AG20443 (cell line): ENCODE results near the gene ANKRD13B.
A peak's percentile ranks its signal among the peaks of the same experiment; 100 is the strongest.

ENCODE experiments used
- DNase-seq: peaks from one replicate; pipeline ENCODE4 v3.0.0; 2012; ENCODE audit warnings: low spot score, mixed read lengths

ANKRD13B gene

GRCh38 chr17:29616300-29617048 lies 23.5 kb downstream of the ANKRD13B start:
- no peak for DNase-seq

DNA sequence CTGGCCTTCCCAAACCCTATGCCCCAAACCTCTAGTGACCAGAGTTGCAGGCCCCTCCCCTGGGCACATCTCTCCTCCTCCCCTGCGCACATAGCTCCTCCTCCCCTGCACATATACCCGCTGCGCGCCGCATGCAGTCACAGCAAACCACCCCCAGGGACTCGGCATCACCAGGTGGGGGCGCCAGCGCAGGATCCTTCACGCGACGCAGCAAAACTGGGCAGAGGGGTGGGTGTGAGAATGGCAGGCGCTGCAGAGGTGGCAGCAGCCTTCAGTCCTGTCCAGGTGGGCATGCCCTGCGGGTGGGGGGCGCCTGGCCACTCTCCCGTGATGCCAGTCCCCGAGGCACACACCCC lies 24.2 kb downstream of the ANKRD13B start:
- peak; percentile 69 for DNase-seq

- peak; percentile 74 for DNase-seq
Observed at GRCh38 chr17:29617481-29618271, 24.7 kb downstream of the ANKRD13B start.

DNA sequence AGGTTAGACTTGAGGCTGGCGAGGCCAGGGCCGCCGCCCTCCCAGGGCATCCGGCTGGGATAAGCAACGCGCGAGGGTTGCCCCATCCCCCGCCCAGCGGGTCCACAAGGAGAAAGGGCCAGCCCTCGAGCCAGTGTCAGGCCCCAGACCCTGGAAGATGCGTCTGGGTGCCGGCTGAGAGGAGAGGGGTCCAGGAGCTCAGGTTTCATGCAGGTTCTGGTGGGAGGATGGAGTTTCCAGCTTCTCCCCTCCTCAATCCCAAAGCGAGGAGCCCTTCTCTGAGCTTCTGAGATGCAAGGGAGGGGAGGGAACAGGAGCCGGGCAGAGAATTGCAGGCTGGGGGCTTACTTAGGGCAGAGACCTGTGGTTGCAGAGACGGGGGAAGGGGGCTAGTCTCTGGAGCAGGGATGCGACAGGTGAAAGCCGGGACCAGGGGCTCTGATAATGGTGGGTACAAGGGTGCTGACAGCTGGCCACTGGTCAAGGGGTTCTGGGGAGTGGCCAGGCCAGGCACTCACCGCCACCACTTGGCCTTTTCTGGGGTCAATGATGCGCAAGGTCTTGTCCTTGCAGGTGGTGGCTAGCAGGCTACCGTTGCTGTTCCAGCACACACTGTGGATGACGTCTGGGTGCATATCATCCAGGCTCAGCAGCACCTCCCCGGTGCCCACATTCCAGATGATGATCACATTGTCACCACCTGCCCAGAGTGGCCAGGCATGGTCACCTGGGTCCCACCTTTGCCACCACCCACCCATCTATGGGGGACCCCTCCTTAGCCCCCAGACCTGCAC lies 25.5 kb downstream of the ANKRD13B start:
- DNase-seq: no peak

DNA sequence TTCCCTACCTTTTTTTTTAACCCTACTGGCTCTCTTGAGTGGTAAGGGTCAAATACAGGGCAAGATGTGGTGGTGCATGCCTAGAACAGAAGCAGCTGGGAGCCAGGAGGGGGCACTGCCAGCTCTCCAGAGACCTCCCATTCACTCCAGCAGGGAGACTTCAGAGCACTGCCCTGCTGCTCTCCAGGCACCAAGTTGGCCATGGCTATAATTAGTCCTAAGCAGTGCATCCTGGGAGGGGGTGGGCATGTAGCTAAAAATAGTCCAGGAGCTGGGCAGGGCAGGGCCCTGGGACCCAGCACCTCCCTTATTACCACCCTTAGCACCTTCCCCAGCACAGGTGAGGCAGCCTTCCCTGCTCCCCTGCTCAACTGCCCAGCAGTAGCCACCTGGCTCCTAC lies 26.3 kb downstream of the ANKRD13B start:
- peak; percentile 28 for DNase-seq

GRCh38 chr17:29620271-29620670 lies 27.3 kb downstream of the ANKRD13B start:
- DNase-seq: peak; percentile 26

- DNase-seq: no peak
Observed at GRCh38 chr17:29620779-29621500, 28.0 kb downstream of the ANKRD13B start.

DNA sequence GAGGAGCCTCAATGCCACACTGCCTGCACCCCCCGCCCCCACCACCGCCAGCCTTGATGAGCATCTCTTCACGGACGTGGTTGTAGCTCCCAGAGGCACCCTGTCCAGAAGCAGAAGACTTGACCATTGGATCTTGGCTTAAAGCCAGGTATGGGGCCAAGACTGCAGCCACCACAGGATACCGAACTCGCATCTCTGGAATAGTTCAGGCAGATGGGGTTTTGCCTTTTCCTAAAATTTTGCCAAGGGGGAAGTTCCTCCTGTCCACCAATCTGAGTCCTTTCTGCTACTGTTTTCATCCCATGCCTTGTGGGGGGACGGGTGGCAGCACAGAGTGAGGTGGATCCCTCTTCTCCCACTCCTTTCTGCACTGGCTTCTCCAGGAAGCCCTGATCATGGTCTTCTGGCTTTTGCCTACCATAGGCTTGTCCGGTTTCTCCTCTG lies 28.8 kb downstream of the ANKRD13B start:
- DNase-seq: peak; percentile 25

- peak; percentile 86 for DNase-seq
Observed at GRCh38 chr17:29622337-29623282, 29.7 kb downstream of the ANKRD13B start, which contains the start of gene CORO6. Gene CORO6 (minus strand): TSS chr17:29622912. CDS start chr17:29621421, 1,491 bp downstream.

GRCh38 chr17:29623283-29623647 lies 30.3 kb downstream of the ANKRD13B start:
- no peak for DNase-seq

DNA sequence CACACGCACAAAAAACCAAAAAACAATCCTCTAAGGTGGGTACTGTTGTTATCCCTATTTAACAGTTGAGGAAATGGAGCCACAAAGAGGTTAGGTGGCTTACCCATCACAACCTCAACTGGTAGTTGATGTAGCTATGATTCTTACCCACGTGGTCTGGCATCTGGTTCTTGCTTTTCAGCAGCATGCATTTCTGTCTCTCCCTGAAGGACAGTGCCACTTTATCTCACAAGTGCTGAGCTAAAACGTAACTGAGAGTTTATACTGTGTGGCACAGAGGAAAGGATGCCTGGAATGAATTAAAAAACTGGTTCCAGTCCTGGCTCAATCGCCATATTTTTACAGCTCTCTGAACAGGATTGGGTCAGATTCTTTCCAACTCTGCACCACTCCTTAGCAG lies 31.7 kb downstream of the ANKRD13B start:
- no peak for DNase-seq

GRCh38 chr17:29625037-29625750 lies 32.3 kb downstream of the ANKRD13B start:
- peak; percentile 79 for DNase-seq

DNA sequence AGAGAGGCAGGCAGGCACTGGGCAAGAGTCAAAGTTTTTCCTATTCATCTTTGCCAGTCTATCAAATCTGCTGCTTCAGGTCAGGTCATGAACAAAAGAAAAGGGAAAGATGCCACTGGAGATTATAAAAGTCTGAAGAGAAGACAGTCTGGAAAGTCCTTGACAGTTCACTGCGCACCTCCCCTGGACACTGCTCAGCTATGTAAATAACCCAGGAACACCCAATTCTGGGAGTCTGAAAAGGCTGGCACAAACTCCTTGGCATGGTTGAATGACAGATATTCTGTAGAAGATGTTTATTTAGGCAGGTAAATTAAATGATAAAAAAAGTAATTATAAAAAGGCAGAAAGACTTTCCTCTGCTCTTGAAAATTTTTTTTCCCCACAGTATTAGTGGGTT lies 35.0 kb downstream of the ANKRD13B start:
- no peak for DNase-seq

GRCh38 chr17:29628644-29629043 lies 35.7 kb downstream of the ANKRD13B start:
- no peak for DNase-seq

GRCh38 chr17:29629839-29630238 lies 36.9 kb downstream of the ANKRD13B start:
- DNase-seq: no peak

DNA sequence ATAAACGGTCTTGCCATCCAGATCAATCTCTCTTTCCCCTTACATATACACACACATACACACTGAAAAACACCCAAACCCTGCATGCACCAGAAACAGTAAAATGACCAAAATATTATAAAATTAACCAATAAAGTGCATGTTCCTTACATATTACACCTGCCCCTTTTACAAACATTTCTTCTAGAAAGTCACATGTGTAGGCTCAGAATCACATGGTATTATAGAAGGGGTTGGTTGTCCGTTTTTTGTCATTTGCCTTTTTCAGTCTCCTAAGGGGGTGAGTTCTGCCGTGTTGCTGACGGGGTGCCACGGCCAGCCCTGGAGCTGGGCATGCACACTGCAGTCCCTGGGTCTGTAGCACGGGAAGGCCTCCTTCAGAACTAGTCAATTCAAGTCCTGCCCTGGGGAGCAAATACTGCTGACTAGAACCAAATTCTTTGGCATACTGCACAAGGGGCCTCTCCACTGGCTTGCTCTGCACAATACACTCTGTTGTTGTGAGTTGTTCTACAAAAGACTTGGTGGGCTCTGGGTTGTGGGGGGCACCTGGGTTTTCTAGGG lies 37.8 kb downstream of the ANKRD13B start:
- no peak for DNase-seq

- no peak for DNase-seq
Observed at GRCh38 chr17:29633886-29634285, 41.0 kb downstream of the ANKRD13B start.

GRCh38 chr17:29640413-29640812 lies 47.5 kb downstream of the ANKRD13B start:
- DNase-seq: peak; percentile 47

GRCh38 chr17:29640981-29641642 lies 48.2 kb downstream of the ANKRD13B start:
- no peak for DNase-seq
